Karpas-422 (cell line): ENCODE data around the gene KLHL18. TPM values are rescaled to one million over a fixed set of nuclear protein-coding genes. Genes with fewer than 3 reads are reported as not detected.

ENCODE experiments used
- DNase-seq: peaks from one replicate; pipeline ENCODE4 v3.0.0-alpha.2; 2015
- H2AFZ ChIP-seq: fragments of 200-600 bp; sonication (generic); 2 replicates; pipeline ENCODE4 v1.6.1; 2014; ENCODE audit warnings: antibody characterized with exemption, low read length, mixed read lengths
- H3K27ac ChIP-seq: fragments of 200-600 bp; sonication (generic); 2 replicates; pipeline ENCODE4 v1.5.1; 2014; ENCODE audit warnings: mild to moderate bottlenecking, low read length, moderate library complexity
- H3K27me3 ChIP-seq: fragments of 200-600 bp; sonication (generic); 2 replicates; pipeline ENCODE4 v1.6.1; 2014; ENCODE audit warnings: low read length, mixed read lengths
- H3K36me3 ChIP-seq: fragments of 200-600 bp; sonication (generic); 2 replicates; pipeline ENCODE4 v1.6.1; 2014; ENCODE audit warnings: low read length, mixed read lengths; ENCODE audit not compliant: insufficient read depth
- H3K4me1 ChIP-seq: fragments of 200-600 bp; sonication (generic); 2 replicates; pipeline ENCODE4 v1.6.1; 2014; ENCODE audit warnings: mild to moderate bottlenecking, low read length, mixed read lengths
- H3K4me2 ChIP-seq: fragments of 200-600 bp; sonication (generic); 2 replicates; pipeline ENCODE4 v1.6.1; 2014; ENCODE audit warnings: low read length, low read depth, mild to moderate bottlenecking; ENCODE audit not compliant: poor library complexity, severe bottlenecking
- H3K4me3 ChIP-seq: fragments of 200-600 bp; sonication (generic); 2 replicates; pipeline ENCODE4 v1.5.1; 2014; ENCODE audit warnings: mild to moderate bottlenecking, antibody characterized with exemption, low read length, mixed read lengths
- H3K79me2 ChIP-seq: fragments of 200-600 bp; sonication (generic); 2 replicates; pipeline ENCODE4 v1.6.1; 2014; ENCODE audit warnings: mild to moderate bottlenecking, low read length, mixed read lengths
- H3K9ac ChIP-seq: fragments of 200-600 bp; sonication (generic); 2 replicates; pipeline ENCODE4 v1.6.0; 2014; ENCODE audit warnings: low read length
- H3K9me2 ChIP-seq: fragments of 200-600 bp; sonication (generic), shearing (Covaris generic); replicated peaks from 2 replicates; pipeline ENCODE4 v1.6.0; 2014; ENCODE audit warnings: mild to moderate bottlenecking, low read length, moderate library complexity; ENCODE audit not compliant: insufficient read depth
- H3K9me3 ChIP-seq: fragments of 300-700, 200-600 bp; sonication (generic); 2 replicates; pipeline ENCODE4 v1.6.1; 2014; ENCODE audit warnings: low read length, mixed read lengths
- H4K20me1 ChIP-seq: fragments of 200-600 bp; sonication (generic); 2 replicates; pipeline ENCODE4 v1.6.1; 2014; ENCODE audit warnings: mild to moderate bottlenecking, antibody characterized with exemption, low read length, low read depth; ENCODE audit not compliant: insufficient read depth
- small RNA-seq: library from RNA; depleted of rRNA; stranded (forward); fragments of <200 nt; gene quantifications from one replicate; pipeline ENCODE3, GENCODE V24; 2014
- total RNA-seq: library from RNA; depleted of rRNA; stranded (reverse); fragments of >200 nt; shearing (Covaris generic); gene quantifications from 2 replicates; pipeline ENCODE4 v1.2.3, GENCODE V29; 2014; ENCODE audit warnings: low replicate concordance; rRNA removed

KLHL18 gene
- total RNA-seq, 1 experiment from 2014 or later = 15.6 TPM

DNA sequence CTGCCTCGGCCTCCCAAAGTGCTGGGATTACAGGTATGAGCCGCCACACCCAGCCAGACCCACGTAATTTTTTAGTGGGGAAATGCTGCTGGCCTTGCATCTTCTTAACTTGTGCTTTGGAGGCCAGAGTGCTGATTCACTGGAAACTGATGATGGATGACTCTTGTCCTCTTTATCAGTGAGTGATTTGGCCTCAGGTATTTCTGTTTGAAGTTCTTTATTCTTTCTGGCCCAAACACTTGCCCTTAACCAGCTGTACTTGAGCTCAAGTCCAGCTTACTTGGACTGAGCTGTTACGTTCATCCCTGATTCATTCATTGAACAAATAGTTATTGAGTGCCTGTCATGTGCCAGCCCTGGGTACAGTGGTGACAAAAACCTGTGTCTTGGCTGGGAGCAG is 102.3 kb downstream of the KLHL18 start:
- Histone ChIP-seq H3K4me2 (no peak overlapping the region), H3K9me3 (no peaks in the 10 kb centered on the region), H3K4me1 (peaks cover 13% of the 10 kb centered on the region), H3K27me3 (no peaks in the 10 kb centered on the region), H3K9ac (no peak overlapping the region), H2AFZ (no peak overlapping the region), H3K9me2 (no peaks in the 10 kb centered on the region), H3K36me3 (peaks cover 8% of the 10 kb centered on the region; the same call in 1 of the 2 replicates), H3K4me3 (no peak overlapping the region), H3K27ac (no peak overlapping the region), H4K20me1 (peaks cover 30% of the 10 kb centered on the region), H3K79me2 (peaks cover 88% of the 10 kb centered on the region)
- DNase-seq = no peak

DNA sequence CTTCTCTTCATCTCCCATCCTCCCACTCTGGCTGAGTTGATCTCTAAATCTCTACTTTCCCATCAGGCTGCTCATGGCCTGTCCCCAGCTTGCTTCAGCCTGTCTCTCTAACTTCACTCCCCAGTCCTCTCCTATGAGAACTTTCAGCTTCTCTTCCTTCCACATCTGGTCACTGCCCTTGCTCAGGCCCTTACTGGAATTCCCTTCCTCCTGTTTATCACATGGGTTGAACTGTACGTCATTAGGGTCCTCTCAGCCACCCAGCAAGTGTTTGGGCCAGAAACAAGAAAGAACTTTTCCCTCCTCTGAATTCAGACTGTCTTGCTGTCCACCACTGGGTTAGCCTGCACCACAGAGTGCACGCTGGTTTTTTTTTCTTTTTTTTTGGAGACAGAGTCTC is 103.1 kb downstream of the KLHL18 start:
- peaks cover 8% of the 10 kb centered on the region; the same call in 1 of the 2 replicates for H3K36me3 ChIP-seq
- no peaks in the 10 kb centered on the region for H3K9me2 ChIP-seq
- H3K79me2 ChIP-seq = peaks cover 92% of the 10 kb centered on the region
- no peak overlapping the region for H3K4me2 ChIP-seq
- DNase-seq = no peak
- H3K9me3 ChIP-seq = no peaks in the 10 kb centered on the region
- no peaks in the 10 kb centered on the region for H3K27me3 ChIP-seq
- H3K4me1 ChIP-seq = peaks cover 13% of the 10 kb centered on the region
- no peak overlapping the region for H3K27ac ChIP-seq
- H4K20me1 ChIP-seq = peaks cover 37% of the 10 kb centered on the region
- no peak overlapping the region for H3K9ac ChIP-seq
- no peak overlapping the region for H3K4me3 ChIP-seq
- H2AFZ ChIP-seq = no peak overlapping the region

DNA sequence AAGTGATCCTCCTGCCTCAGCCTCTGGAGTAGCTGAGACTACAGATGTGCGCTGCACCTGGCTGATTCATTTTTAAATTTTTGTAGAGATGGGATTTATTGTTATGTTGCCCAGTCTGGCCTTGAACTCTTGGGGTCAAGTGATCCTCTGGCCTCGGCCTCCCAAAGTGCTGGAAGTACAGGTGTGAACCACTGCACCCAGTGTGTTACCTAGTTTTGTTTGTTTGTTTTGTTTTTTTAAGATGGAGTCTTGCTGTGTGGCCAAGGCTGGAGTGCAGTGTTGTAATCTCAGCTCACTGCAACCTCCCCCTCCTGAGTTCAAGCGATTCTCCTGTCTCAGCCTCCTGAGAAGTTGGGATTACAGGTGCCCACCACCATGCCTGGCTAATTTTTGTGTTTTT is 110.2 kb downstream of the KLHL18 start:
- H3K79me2 ChIP-seq = peaks cover 89% of the 10 kb centered on the region
- H3K9me2 ChIP-seq = no peaks in the 10 kb centered on the region
- H3K9ac ChIP-seq = no peak overlapping the region
- no peak overlapping the region for H3K4me2 ChIP-seq
- H3K4me3 ChIP-seq = no peak overlapping the region
- H4K20me1 ChIP-seq = peaks cover 16% of the 10 kb centered on the region; the same call in 1 of the 2 replicates
- H3K9me3 ChIP-seq = no peaks in the 10 kb centered on the region
- no peaks in the 10 kb centered on the region; the same call in 1 of the 2 replicates for H3K36me3 ChIP-seq
- no peak overlapping the region for H3K27ac ChIP-seq
- DNase-seq = no peak
- H2AFZ ChIP-seq = no peak overlapping the region
- no peaks in the 10 kb centered on the region for H3K27me3 ChIP-seq
- H3K4me1 ChIP-seq = no peaks in the 10 kb centered on the region

DNA sequence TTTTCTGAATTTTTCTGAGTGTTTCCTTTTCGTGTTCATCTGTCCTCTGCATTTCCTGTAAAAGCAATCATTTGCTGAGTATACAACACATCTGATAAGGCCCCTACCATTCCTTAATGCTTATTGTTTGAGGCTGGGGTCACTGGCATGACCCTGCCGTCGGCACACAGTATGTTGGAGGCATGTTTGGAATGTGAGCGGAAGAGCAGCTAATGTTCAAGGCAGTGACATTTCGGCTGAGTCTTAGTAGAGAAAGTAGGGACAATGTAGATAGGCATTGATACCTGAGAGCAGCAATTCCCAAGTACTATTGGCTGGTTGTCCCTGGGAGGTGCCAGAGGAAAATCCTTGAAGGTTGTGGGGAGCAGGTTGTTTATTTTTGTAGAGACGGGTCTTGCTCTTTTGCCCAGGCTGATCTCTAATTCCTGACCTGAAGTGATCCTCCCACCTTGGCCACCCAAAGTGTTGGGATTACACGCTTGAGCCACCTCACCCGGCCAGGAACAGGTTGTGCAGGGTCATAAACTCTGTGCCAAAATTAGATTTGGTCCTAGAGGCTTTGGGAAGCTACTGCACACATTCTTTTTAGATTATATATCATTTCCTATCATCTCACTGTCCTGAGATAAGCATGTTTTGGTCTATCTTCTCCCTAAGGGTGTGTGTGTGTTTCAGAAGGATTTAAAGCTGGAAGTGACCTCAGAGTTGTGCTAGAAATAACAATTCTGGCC is 111.6 kb downstream of the KLHL18 start:
- peaks cover 11% of the 10 kb centered on the region; the same call in 1 of the 2 replicates for H4K20me1 ChIP-seq
- H3K9me2 ChIP-seq = no peaks in the 10 kb centered on the region
- no peaks in the 10 kb centered on the region for H3K4me1 ChIP-seq
- no peak for DNase-seq
- no peak overlapping the region for H3K27ac ChIP-seq
- no peaks in the 10 kb centered on the region for H3K36me3 ChIP-seq
- no peaks in the 10 kb centered on the region for H3K27me3 ChIP-seq
- H3K4me3 ChIP-seq = no peak overlapping the region
- no peak overlapping the region for H3K4me2 ChIP-seq
- H3K79me2 ChIP-seq = peaks cover 84% of the 10 kb centered on the region
- no peak overlapping the region for H3K9ac ChIP-seq
- no peaks in the 10 kb centered on the region for H3K9me3 ChIP-seq
- no peak overlapping the region for H2AFZ ChIP-seq

DNA sequence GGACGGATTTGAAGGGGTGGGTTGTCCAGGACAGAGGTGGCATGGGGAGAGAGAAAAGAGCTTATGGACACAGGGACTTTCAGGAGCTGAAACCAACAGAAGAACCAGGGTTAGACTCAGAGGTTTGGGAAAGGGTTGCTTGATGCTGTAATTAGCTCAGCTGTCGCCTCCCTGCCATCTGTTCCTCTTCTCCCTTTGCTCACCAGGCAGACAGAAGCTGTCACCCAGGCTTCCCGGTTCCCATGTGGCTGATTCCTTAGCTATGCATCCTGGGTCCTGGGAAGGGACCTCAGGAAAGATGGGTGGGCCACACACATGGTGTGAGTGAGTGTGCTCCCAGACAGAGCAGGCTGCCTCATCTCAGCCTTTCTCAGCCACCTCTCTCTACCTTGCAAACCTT is 112.1 kb downstream of the KLHL18 start:
- no peak overlapping the region for H3K27ac ChIP-seq
- H3K4me2 ChIP-seq = no peak overlapping the region
- H3K79me2 ChIP-seq = peaks cover 83% of the 10 kb centered on the region
- H3K36me3 ChIP-seq = no peaks in the 10 kb centered on the region
- no peaks in the 10 kb centered on the region for H3K4me1 ChIP-seq
- no peak overlapping the region for H2AFZ ChIP-seq
- H3K4me3 ChIP-seq = no peak overlapping the region
- no peak overlapping the region for H3K9ac ChIP-seq
- H4K20me1 ChIP-seq = peaks cover 11% of the 10 kb centered on the region; the same call in 1 of the 2 replicates
- no peaks in the 10 kb centered on the region for H3K9me3 ChIP-seq
- no peak for DNase-seq
- H3K27me3 ChIP-seq = no peaks in the 10 kb centered on the region
- H3K9me2 ChIP-seq = no peaks in the 10 kb centered on the region

Small RNA genes lying within 50 kb of the gene (small RNA-seq; reads per million reads assigned to genes)
- 0.24 reads per million for gene SNORD13P3

Other genes starting within 250 kb of the KLHL18 start
- gene SETD2, start 118.8 kb upstream of the KLHL18 start, total RNA-seq = 56.2 and 60.2 TPM in 2 replicates
- gene KIF9, start 145 bp upstream of the KLHL18 start, total RNA-seq = 8.3 and 21.1 TPM in 2 replicates
- 7.9 and 25.5 TPM in 2 replicates for gene PTPN23, start 98.1 kb downstream of the KLHL18 start, total RNA-seq
- 109 and 139 TPM in 2 replicates for gene SCAP, start 193.0 kb downstream of the KLHL18 start, total RNA-seq
- 60.4 and 61.7 TPM in 2 replicates for gene ELP6, start 230.8 kb downstream of the KLHL18 start, total RNA-seq